Measurements from ENCODE around the gene RABL6. TPM values are rescaled to one million over a fixed set of nuclear protein-coding genes. Genes with fewer than 3 reads are reported as not detected.
"Not testable (repeated sequence)": the region's sequence is repeated elsewhere in the genome, so short reads cannot be mapped to it uniquely, and the experiment has no call there.

Gene RABL6
- total RNA-seq, 2 experiments from 2014 or later = 46.4 to 48.5 TPM

GRCh38 chr9:136865768-136866103, 58.0 kb downstream of the RABL6 start:
- Histone ChIP-seq H3K9me3 (ENCODE audit: control insufficient read depth in 1 of 2, insufficient read depth in 1 of 2, low read length in 2 of 2) (no peaks in the 10 kb centered on the region), H3K36me3 (ENCODE audit: insufficient read depth, low read length) (peaks cover 31% of the 10 kb centered on the region), H3K4me3 (ENCODE audit: low read length) (peak overlapping the region; percentile 57), H3K27ac (ENCODE audit: low read depth in 1 of 2, low read length in 2 of 2) (peak overlapping the region; percentile 29 to 83), H3K4me1 (ENCODE audit: insufficient read depth, low read length) (peaks cover 23% of the 10 kb centered on the region), H3K27me3 (ENCODE audit: control insufficient read depth in 1 of 2, insufficient read depth in 2 of 2, low read length in 2 of 2) (no peaks in the 10 kb centered on the region)
- CTCF ChIA-PET = no interaction called here
- H3K27me3 Mint-ChIP-seq = no peaks in the 10 kb centered on the region
- intact Hi-C loops (cut with DNase I, micrococcal nuclease) = loop anchor here (1.0 to 5.0 kb wide), 5 partner anchors 16 to 77 kb away; partner anchors contain the start of genes TRAF2 (in 2 of the 2), FBXW5 (in 1 of the 2) and PHPT1 (in 1 of the 2)
- no peaks in the 10 kb centered on the region for H3K9me3 Mint-ChIP-seq
- DNase-seq = peak in 1 of 14 experiments; percentile 1
- H3K36me3 Mint-ChIP-seq (ENCODE audit: low read depth) = peaks cover 22% of the 10 kb centered on the region
- ATAC-seq (ENCODE audit: poor library complexity) = peak; percentile 7
- peaks cover 15% of the 10 kb centered on the region for H3K4me1 Mint-ChIP-seq (ENCODE audit: low read depth)
- peak overlapping the region; percentile 66 for H3K27ac Mint-ChIP-seq
- peak overlapping the region; percentile 92 for H3K4me3 Mint-ChIP-seq
- POLR2A ChIA-PET = interaction anchor here (0.6 to 1.5 kb wide), 5 partner anchors 16 to 370 kb away, joined by 3 to 11 read pairs (median 4); partner anchors contain the start of gene TRAF2
- TF ChIP-seq CTCF (IDR thresholded peaks at IDR 0.05) = no peak

GRCh38 chr9:136866898-136867421, 59.2 kb downstream of the RABL6 start:
- H3K9me3 ChIP-seq (ENCODE audit: control insufficient read depth in 1 of 2, insufficient read depth in 1 of 2, low read length in 2 of 2); H3K27me3 Mint-ChIP-seq; H3K27me3 ChIP-seq (ENCODE audit: control insufficient read depth in 1 of 2, insufficient read depth in 2 of 2, low read length in 2 of 2); ATAC-seq (ENCODE audit: poor library complexity); H3K9me3 Mint-ChIP-seq; DNase-seq; CTCF ChIA-PET: not testable (repeated sequence)
- peaks cover 23% of the 10 kb centered on the region for H3K4me1 ChIP-seq (ENCODE audit: insufficient read depth, low read length)
- H3K36me3 ChIP-seq (ENCODE audit: insufficient read depth, low read length) = peaks cover 22% of the 10 kb centered on the region
- H3K4me1 Mint-ChIP-seq (ENCODE audit: low read depth) = peaks cover 15% of the 10 kb centered on the region
- peak overlapping the region; percentile 66 for H3K27ac Mint-ChIP-seq
- H3K36me3 Mint-ChIP-seq (ENCODE audit: low read depth) = peaks cover 22% of the 10 kb centered on the region
- H3K4me3 Mint-ChIP-seq = peak overlapping the region; percentile 70
- POLR2A ChIA-PET = interaction anchor here (0.7 to 1.5 kb wide), 2 partner anchors 35 to 68 kb away, joined by 3 to 4 read pairs; no protein-coding TSS in a partner anchor
- peak overlapping the region in 1 of 2 donors; percentile 53 for H3K27ac ChIP-seq (ENCODE audit: low read depth in 1 of 2, low read length in 2 of 2)
- intact Hi-C loops (cut with DNase I, micrococcal nuclease) = loop anchor here (1.0 to 5.0 kb wide), 5 partner anchors 18 to 75 kb away; partner anchors contain the start of genes TRAF2 (in 2 of the 2), FBXW5 (in 1 of the 2) and PHPT1 (in 1 of the 2)
- peak overlapping the region; percentile 59 for H3K4me3 ChIP-seq (ENCODE audit: low read length)

- no peaks in the 10 kb centered on the region for H3K27me3 ChIP-seq (ENCODE audit: control insufficient read depth in 1 of 2, insufficient read depth in 2 of 2, low read length in 2 of 2)
- no peak for TF ChIP-seq CTCF (IDR thresholded peaks at IDR 0.05)
- peaks cover 0 to 5% of the 10 kb centered on the region in 2 experiments for H3K9me3 ChIP-seq (ENCODE audit: control insufficient read depth in 1 of 2, insufficient read depth in 1 of 2, low read length in 2 of 2)
- ChIA-PET CTCF (no interaction called here), POLR2A (interaction anchor here (0.7 kb wide), 1 partner anchor 69 kb away, joined by 3 read pairs; no protein-coding TSS in a partner anchor)
- Mint-ChIP-seq H3K4me1 (ENCODE audit: low read depth) (peaks cover 15% of the 10 kb centered on the region), H3K36me3 (ENCODE audit: low read depth) (peaks cover 19% of the 10 kb centered on the region), H3K4me3 (peak overlapping the region; percentile 70), H3K9me3 (no peaks in the 10 kb centered on the region), H3K27ac (peak overlapping the region; percentile 55), H3K27me3 (no peaks in the 10 kb centered on the region)
- DNase-seq (peak in 1 of 14 experiments; percentile 11), ATAC-seq (ENCODE audit: poor library complexity) (no peak)
- peaks cover 23% of the 10 kb centered on the region for H3K4me1 ChIP-seq (ENCODE audit: insufficient read depth, low read length)
- no peak overlapping the region for H3K4me3 ChIP-seq (ENCODE audit: low read length)
- intact Hi-C loops (cut with DNase I, micrococcal nuclease) = loop anchor here (2.0 to 5.0 kb wide), 2 partner anchors 19 to 75 kb away; partner anchors contain the start of genes FBXW5 (in 1 of the 2) and TRAF2 (in 1 of the 2)
- no peak overlapping the region for H3K27ac ChIP-seq (ENCODE audit: low read depth in 1 of 2, low read length in 2 of 2)
- H3K36me3 ChIP-seq (ENCODE audit: insufficient read depth, low read length) = peaks cover 17% of the 10 kb centered on the region
Observed at GRCh38 chr9:136867480-136867879, 59.7 kb downstream of the RABL6 start.

Measured in CD4-positive, alpha-beta T cell (primary cell).